NCI-H510A (cell line): Measurements from ENCODE around the gene PHKB.
A peak's percentile ranks its signal among the peaks of the same experiment; 100 is the strongest.

ENCODE experiments used
- DNase-seq: peaks from one replicate; lab custom pipeline; 2025; lab: John Stamatoyannopoulos, UW

PHKB gene

DNA sequence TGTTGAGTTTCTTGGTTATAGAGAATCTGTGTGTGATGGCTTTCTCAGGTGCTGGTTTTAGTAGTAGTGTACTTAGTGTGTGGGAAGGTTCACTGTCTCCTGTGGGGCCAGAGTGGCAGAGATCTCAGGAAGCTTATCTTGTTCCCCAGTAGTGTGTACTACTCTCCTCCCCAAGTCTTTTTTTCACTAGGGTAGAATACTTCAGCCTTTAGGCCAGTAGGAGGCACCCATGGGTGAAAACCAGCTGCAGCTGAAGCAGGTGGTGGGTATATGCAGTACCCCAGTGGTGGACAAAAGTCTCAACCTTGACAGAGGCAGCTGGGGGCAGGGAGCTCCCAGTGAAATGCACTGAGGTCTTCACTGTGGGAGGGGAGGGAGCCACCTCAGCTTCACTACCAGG, 109.9 kb downstream of the PHKB start:
- DNase-seq, result no peak

DNA sequence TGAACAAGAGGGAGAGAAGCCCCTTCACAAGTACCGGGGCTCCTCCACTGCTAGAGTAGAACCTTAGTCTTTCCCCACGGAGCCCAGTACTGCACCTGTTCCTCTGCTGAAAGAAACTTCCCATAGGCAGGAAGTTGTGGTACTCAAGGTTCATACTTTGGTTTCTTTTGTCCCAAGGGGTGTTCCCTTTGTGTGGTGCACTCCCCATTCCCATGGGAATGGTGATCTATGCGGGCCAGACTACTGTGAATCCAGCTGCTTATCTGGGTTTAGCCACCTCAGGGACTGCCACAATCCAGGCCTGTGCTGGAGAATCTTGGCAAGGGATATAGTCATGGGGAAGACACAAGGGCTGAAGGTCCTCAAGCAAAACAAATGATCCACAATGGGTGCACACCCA, 110.6 kb downstream of the PHKB start:
- no peak for DNase-seq

DNA sequence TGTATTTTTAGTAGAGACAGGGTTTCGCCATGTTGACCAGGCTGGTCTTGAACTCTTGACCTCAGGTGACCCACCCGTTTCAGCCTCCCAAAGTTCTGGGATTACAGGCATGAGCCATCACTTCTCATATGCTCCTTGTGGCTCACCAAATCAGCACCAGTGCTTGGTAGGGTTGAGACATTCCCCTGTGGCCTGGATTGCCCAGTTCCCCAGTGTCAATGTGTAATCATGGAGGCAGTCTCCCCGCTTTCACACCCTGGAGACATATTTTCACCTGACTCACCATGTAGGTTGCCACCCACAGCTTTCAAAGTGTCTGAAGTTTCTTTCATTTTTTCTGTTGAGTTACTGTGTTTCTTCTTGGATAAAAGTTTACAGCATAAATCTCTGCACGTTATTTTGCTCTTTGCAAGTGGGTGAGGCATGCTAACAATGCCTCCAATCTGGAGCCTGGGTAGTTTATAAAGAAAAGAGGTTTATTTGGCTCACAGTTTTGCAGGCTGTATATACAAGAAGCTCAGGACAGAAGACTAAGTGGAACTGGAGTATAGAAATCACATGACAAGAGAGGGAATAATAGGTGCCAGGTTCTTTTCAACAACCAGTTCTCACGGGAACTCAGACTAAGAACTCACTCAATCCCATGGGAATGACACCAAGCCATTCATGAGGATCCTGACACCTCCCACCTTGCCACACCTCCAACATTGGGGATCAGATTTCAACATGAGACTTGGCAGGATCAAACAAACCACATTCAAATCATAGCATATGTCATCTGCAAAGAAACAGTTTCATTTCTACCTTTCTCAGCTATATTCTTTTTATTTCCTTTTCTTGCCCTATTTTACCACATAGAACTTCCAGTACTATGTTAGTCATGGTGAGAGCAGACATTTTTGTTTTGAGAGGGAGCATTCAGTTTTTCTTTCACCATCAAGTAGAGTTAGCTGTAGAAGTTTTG, 113.2 kb downstream of the PHKB start:
- no peak for DNase-seq

DNA sequence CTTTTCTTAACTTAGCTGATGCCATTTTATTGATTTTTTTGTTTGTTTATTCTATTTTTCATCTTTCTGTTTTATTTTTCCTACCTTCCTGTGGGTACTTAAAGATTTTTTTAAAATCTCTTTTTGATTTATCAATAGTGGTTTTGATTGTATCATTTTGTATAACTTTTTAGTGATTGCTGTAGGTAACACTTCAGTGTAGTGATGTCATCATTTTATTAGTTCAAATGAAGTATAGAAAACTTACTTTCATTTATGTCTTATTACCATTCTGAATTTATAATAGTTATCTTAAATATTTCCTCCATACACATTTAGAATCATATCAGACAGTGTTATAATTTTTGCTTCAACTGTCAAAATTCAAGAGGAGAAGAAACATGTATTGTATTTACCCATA, 115.9 kb downstream of the PHKB start:
- DNase-seq, result no peak

DNA sequence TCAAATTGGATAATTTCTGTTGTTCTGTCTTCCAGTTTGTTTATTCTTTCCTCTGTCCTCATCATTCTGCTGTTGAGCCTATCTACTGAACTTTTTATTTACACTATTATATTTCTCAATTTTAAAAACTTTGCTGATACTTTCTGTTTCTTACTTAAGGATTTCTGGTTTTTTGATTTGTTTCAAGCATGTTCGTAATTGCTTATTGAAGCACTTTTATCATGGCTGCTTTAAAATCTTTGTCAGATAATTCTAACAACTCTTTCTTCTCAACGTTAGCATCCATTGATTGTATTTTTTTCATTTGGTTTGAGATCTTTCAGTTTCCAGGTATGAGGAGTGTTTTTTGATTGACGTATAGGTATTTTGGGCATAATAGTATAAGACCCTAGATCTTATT, 116.9 kb downstream of the PHKB start:
- no peak for DNase-seq

DNA sequence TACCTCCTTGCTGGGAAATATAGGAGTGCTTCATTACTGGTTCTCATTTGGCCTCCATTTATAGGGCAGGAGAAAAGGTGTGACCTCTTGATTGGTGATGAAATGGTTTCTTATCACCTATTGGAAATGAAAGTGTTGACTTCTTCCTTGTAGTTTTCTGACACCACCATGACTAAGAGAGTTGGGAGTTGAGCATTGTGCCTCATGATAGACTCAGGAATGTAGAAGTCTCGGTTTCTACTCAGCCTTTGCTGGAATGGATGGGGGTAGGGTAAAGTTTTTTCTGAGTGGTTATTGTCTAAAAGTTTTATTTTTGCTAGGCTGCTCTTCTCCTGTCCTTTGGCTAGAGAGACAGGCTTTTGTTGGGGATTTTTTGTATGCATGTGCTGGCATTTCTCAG, 117.4 kb downstream of the PHKB start:
- DNase-seq, result no peak

DNA sequence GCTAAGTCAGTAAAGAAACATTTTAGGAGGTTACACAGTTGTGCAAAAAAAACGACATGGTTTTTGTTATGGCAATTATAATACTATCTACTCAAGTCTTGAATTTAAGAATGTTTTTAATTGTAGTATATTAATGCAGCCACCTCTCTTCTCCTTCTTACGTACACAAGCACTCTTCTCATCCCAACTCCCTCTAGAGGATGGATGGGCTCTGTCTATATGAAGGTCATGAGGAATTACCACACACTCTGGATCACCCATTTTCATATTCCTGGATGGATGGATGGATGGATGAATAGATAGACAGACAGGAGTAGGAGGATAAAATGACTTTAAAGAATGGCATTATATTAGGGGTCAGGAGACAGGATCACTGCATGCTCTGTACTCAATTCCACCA, 120.0 kb downstream of the PHKB start:
- DNase-seq, result no peak

DNA sequence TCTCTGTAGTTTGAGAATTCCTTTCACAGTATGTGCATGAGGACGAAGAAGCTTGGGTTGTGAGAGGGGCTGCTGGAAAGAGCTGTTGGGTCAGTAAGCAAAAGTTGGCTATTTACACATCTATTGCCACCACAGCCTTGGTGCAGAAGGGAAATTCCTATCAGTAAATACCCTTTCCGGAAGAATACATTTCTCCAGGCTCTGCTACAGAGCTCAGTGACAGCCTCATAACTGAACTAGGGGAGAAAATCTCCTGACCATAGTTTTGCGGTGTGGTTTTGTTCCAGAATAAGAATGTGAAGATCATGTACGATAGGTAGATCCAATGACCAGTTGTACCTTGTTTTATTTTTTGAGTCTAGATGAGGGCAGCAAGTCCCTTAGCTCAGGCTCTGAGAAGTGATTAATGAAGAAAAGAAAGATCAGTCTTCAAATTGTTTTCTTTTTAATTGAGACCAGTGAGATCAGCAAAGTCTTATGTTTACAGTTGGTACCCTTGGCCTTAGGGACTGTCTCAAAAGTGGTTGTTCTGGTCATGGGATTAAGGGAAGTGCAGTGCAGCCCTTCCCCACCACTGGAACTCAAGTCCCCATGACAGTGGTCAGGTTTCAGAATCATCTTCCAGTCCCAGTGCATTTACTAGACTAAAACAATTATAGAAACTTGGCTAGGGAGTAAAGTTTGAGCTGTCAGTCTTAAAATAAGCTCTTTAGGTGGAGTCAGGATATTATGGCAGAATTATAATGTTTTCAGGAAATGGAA, 123.5 kb downstream of the PHKB start:
- no peak for DNase-seq

DNA sequence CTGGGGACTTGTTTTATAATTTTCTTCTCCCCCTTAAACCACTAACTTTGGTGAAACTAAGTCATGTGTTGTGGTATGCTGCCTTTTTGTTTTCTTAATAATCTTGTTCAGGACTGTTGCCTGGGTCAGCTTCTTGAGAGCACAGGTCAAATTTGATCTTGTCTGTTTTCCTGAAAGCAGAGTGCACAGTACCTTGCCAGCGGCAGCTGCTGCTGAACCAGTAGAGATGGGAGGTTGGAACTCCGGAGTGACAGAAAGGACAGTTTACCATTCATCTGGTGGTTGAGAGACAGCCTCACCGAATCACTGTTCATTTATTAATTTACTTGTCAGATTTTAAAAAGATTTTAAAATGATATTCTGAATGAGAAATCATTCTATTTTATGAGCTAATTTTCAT, 125.0 kb downstream of the PHKB start:
- no peak for DNase-seq

DNA sequence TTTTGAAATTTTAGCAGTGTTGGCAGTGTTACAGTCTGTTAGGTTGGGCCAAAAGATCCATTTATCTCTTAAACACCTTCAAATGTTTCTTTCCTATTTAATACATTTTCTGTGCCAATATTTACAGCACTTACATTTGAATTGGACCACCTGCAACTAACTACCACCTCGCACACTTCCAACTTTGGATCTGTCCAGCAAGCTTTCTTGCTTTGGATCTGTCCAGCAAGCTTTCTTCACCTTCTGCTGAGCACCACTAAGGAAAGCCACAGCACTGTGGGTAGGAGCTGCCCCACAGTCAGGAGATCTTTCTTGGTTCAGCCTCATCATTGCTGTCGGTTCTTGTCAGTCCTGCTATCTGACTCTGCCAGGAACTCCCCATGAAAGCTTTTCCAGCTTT, 129.3 kb downstream of the PHKB start:
- no peak for DNase-seq

DNA sequence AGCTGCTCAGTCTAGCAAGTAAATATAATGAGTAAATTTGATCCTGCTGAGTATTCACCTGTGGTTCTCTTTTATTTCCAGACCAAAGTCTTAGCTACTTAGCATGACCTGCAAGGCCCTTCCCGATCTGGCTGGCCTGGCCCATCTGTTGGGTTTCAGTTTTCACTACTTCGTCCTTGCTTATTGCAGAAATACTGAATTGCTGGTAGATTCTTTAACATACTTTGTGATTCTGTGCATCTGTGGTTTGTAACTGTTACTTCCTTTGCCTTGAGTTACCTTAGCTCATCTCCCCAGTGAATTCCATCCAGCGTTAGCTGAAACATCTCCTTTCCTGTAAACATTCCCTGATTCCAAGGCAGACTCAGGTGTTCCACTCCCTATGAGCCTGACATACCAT, 131.1 kb downstream of the PHKB start:
- no peak for DNase-seq

DNA sequence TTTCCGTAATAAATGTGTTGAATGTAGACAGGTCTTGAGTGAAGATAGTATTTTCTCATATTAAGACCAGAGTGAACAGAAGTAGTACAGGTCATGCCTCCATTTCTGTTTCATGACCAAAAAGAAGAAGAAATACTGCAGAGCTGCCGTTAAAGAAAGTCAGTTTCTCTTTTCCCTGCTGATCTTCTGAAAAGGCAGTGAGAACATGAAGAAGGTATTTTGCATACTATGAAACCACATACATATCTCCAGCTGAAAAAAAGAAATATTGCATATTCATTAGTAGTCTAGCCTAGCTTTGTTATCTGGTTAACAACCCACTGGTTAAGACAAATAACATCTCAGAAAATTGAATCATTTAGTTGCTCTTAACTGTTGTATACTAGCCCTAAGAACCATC, 138.4 kb downstream of the PHKB start:
- no peak for DNase-seq

DNA sequence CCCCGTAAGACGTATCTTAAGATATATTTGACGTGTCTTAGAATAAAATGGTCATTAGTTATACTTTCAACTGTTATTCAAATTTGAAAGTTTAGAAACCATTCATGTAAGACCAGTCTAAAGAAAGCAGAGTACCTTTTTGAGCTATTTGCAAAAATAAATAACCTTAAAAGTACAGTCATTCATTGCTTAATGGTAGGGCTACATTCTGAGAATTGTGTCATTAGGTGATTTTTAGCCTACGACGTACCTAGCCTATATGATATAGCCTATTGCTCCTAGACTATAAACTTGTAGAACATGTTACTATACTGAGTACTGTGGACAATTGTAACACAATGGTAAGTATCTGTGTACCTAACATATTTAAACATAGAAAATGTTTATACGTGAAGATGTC, 139.2 kb downstream of the PHKB start:
- no peak for DNase-seq

DNA sequence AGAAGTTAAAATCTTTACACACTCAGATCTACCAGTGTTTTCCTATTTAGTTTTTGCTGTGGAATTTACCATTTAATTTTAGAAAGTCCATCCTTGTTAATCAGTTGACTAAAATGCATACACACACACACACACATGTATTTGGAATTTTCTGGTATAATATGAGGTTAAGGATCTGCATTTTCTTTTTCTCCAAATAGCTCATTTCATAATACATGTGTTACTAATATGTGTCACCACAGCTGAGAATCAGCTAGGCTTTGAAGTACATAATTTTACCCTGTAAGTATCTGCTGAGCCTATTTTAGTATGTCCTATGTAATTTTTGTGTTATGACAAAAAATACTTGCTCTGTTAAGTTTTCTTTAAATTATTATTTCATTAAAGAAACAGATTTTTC, 143.2 kb downstream of the PHKB start:
- no peak for DNase-seq

DNA sequence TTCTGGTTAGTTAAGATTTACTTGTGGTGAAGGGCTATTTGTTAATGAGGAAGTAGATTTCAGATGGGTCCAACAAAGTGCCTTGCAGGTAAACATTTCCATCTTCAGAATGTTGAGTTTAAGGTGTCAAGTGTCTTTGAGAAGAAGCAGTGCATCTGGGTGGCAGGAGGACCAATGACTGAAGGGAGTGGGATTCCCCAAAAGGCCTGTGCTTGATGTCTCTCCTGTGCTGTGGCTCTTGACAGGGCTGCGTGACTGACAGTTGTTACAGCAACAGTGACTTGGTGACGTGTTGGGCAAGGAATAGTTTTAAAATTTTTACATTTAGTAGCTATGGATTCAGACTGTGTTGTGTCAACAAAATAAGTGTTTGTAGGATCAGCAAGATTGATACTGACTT, 149.9 kb downstream of the PHKB start:
- no peak for DNase-seq

DNA sequence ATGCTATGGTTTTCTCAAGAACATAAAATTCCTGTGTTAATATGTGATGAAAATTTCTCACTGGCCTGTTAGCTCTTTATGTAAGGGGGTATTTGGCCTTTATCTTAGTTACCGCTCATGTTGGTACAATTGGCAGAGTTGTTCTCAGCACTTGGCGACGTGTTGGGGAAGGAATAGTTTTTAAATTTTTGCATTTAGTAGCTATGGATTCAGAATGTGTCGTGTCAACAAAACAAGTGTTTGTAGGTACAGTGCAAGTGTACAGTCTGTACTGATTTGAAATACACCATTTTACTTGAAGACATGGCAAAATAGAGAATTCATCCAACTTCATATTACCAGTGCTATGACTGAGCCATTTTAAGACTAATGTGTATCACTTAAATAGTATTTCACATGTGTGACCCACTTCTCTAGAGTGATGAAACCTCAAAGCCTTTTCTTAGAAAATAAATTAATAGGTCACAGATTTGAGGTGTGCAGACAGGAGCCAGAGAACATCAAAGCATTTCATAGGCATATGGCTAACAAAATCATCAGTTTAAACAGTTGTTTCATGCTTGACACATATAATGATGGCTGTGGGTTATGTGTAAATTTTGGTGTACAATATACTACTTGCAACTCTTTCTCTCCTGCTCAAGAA, 150.8 kb downstream of the PHKB start:
- no peak for DNase-seq

DNA sequence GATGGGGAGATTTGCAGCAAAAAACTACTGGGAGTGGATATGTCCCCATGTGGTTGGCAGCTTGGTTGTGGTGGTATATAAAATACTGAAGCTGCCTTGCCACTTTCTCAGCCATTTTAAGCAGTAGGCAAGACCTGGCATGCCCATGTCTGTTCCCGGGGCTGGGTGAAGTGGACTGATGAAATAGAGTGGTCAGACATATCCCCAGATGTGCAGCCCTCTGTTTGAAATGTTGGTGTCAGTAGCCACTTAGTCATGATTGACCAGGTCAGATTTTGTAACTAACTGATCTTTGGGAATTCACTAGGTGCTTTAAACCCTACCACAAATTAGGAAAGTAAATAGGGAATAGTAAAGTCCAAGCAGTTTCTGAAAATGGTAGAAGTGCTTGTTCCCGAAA, 151.6 kb downstream of the PHKB start:
- peak; percentile 5 for DNase-seq

DNA sequence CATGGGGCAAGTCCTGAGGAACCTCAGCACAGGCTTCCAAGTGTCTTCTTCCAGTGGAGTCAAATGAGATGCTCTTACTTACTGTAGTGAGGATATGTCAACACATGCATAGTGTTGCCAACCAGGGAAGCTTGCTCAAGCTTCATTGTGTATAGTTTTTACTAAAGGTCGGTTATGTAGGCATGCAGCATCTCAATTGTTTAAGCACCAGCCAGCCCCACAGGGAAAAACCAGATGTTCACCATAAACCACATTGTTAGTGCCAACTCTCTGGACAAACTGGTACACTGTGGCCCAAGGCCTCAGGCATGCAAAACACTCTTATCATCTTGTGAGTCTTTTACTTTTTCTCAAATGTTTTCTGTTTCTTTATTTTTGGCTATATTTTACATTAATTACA, 152.1 kb downstream of the PHKB start:
- no peak for DNase-seq

DNA sequence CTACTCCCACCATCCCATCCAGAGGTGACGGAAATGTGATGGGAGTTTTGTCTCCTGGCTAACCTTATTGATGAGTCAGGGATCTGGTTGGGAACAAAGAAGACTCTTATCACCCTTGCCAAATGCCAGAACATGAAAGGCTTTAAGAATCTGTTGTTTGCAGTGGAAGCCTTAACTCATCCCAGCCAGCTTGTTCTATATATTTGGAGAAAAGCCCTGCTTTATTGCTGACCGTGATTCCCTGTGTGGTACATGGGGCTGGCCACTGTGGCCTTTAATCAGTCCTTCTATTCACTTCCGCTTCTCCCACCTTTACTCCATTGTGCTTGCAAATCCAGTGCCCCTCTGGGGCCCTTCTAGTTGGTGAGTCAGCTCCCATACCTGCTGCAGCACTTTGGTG, 156.6 kb downstream of the PHKB start:
- DNase-seq, result no peak

DNA sequence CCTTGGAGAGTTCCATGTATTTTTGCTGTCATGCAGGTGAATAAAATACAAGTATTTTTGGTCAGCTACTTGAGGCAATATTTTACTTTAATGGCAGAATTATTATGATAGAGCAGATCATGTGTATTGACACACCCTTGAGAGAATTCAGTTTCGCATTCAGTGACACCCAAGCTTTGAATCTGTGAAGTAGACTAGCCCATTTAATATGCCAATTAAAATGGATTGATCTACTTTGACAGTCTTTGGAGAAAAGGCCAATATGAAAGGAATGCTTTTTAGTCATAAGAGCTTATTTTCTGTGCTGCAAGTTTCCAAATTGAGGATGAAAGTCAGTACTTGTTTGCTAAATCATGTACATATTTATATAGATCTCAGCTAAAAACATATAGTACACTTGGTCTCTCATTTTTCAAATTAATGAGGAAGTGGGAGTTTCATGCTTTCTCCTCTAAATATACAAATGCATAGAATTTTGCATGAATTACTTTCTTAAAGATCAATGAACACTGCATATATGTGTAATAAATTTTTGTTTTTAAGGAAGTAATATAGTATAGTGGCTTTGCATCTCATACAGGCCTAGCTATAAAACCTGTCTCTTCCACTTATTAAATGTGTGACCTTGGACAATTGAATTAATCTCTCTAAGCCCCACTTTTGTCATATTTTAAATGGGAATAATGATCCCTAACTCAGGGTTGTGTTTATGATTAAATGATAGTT, 161.5 kb downstream of the PHKB start:
- no peak for DNase-seq

DNA sequence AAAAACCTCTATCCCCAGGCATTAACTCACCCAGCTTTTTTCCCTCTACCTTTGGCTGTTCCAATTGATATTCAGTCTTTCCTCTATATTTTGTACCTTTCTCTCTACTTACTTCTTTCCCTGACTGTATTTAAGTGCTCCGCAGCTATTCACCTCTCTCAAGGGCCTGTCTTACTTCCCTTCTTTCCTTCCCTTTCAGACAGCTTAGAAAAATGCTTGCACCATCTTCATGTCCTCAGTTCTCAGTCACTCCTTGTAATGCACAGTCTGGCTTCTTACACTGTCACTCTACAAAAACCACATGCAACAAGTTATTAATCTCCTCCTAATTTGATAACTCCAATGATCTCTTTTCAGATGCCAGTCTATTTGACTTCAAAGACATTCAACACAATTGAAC, 163.4 kb downstream of the PHKB start:
- no peak for DNase-seq

DNA sequence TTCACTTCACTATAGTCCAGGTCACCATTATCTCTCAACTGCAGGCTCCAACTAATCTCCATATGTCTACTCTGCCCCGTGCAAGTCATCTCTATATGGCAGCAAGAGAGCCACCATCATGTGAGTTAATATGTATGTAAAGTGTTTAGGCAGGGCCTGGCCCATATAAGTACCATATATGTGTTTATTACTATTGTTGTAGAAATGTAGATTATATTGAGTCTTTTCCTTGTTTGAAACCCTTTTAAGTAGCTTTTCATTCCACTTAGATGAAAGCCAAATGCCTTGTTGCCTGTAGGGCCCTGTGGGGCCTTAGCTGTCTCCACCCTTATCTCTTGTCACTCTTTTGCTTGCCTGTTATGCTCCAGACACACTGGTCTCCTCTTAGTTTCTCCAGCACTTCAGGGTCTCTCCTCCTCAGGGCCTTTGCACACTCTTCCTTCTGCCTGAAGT, 164.0 kb downstream of the PHKB start:
- DNase-seq, result no peak
